ENCODE results near the gene ANKRD11. TPM values are rescaled to one million over a fixed set of nuclear protein-coding genes. Genes with fewer than 3 reads are reported as not detected.
"Not testable (repeated sequence)": the region's sequence is repeated elsewhere in the genome, so short reads cannot be mapped to it uniquely, and the experiment has no call there.

The ANKRD11 gene
- polyA plus RNA-seq, 1 experiment: 48.1 TPM

DNA sequence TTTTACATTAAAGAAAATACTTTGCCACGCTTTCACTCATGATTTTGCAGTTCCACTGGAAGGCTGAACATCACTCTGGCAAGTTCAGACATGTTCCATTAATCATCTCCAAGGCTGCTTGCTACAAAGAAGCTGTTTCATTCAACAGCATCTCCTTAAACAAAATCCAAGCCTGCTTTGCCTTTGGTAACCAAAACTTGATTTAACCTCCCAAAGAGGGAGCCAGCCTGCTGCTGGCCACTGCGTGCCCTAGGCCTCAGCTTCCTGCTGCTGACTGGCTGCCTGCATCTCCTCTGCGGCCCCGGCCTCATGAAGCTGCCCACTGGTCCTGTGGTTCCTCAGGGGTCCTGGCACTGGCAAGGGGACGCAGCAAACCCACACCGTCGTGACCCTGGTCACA, 31.8 kb downstream of the ANKRD11 start:
- H3K27ac ChIP-seq (ENCODE audit: low read depth, low read length): no peak overlapping the region

GRCh38 chr16:89456419-89456959, 33.9 kb downstream of the ANKRD11 start:
- ChIA-PET POLR2A (no interaction called here), CTCF (interaction anchor here (0.7 kb wide), 1 partner anchor 36 kb away, joined by 5 read pairs; no protein-coding TSS in a partner anchor)
- Histone ChIP-seq H3K27me3 (ENCODE audit: control insufficient read depth, insufficient read depth, low read length) (no peaks in the 10 kb centered on the region), H3K9me3 (ENCODE audit: control insufficient read depth, insufficient read depth, low read length) (peaks cover 12% of the 10 kb centered on the region), H3K4me3 (ENCODE audit: low read depth, low read length) (no peak overlapping the region), H3K27ac (ENCODE audit: low read depth, low read length) (no peak overlapping the region)
- TF ChIP-seq, protein P1, sequence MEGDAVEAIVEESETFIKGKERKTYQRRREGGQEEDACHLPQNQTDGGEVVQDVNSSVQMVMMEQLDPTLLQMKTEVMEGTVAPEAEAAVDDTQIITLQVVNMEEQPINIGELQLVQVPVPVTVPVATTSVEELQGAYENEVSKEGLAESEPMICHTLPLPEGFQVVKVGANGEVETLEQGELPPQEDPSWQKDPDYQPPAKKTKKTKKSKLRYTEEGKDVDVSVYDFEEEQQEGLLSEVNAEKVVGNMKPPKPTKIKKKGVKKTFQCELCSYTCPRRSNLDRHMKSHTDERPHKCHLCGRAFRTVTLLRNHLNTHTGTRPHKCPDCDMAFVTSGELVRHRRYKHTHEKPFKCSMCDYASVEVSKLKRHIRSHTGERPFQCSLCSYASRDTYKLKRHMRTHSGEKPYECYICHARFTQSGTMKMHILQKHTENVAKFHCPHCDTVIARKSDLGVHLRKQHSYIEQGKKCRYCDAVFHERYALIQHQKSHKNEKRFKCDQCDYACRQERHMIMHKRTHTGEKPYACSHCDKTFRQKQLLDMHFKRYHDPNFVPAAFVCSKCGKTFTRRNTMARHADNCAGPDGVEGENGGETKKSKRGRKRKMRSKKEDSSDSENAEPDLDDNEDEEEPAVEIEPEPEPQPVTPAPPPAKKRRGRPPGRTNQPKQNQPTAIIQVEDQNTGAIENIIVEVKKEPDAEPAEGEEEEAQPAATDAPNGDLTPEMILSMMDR (IDR thresholded peaks at IDR 0.05; ENCODE audit: low read depth, low read length): no peak
- no peak for DNase-seq (ENCODE audit: low read depth, low spot score)

More for the DNA sequence above, 31.8 kb downstream of the ANKRD11 start:
- Histone ChIP-seq H3K27me3 (ENCODE audit: control insufficient read depth, insufficient read depth, low read length) (no peaks in the 10 kb centered on the region), H3K4me3 (ENCODE audit: low read depth, low read length) (no peak overlapping the region), H3K9me3 (ENCODE audit: control insufficient read depth, insufficient read depth, low read length) (peaks cover 12% of the 10 kb centered on the region)
- ChIA-PET POLR2A (no interaction called here), CTCF (no interaction called here)
- no peak for DNase-seq (ENCODE audit: low read depth, low spot score)
- TF ChIP-seq, protein P1 (IDR thresholded peaks at IDR 0.05; ENCODE audit: low read depth, low read length): no peak

- TF ChIP-seq, protein P1 (IDR thresholded peaks at IDR 0.05; ENCODE audit: low read depth, low read length): no peak
- Histone ChIP-seq H3K9me3 (ENCODE audit: control insufficient read depth, insufficient read depth, low read length) (peaks cover 12% of the 10 kb centered on the region), H3K4me3 (ENCODE audit: low read depth, low read length) (no peak overlapping the region), H3K27ac (ENCODE audit: low read depth, low read length) (no peak overlapping the region), H3K27me3 (ENCODE audit: control insufficient read depth, insufficient read depth, low read length) (no peaks in the 10 kb centered on the region)
- POLR2A ChIA-PET: no interaction called here
- CTCF ChIA-PET: interaction anchor here (0.7 kb wide), 1 partner anchor 35 kb away, joined by 5 read pairs; no protein-coding TSS in a partner anchor
- no peak for DNase-seq (ENCODE audit: low read depth, low spot score)
Measured at GRCh38 chr16:89455692-89456091, 34.7 kb downstream of the ANKRD11 start.

DNA sequence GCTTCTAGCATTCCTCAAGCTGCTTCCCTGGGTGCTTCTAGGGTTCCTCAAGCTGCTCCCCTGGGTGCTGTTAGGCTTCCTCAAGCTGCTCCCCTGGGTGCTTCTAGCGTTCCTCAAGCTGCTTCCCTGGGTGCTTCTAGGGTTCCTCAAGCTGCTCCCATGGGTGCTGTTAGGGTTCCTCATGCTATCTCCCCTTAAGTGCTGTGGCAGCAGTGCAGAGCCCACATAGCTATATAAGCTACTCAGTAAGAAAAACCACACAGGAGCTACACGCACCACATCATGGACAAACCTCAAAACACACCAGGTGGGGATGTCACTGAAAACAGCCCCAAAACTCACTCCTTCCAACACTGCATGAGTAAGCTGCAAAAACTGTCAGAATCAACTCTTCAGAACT, 35.2 kb downstream of the ANKRD11 start:
- Histone ChIP-seq H3K27ac (ENCODE audit: low read depth, low read length) (peak overlapping the region; percentile 68), H3K9me3 (ENCODE audit: control insufficient read depth, insufficient read depth, low read length) (peaks cover 12% of the 10 kb centered on the region), H3K27me3 (ENCODE audit: control insufficient read depth, insufficient read depth, low read length) (no peaks in the 10 kb centered on the region), H3K4me3 (ENCODE audit: low read depth, low read length) (no peak overlapping the region)
- CTCF ChIA-PET: no interaction called here
- no peak for DNase-seq (ENCODE audit: low read depth, low spot score)
- POLR2A ChIA-PET: interaction anchor here (0.5 kb wide), 1 partner anchor 19 kb away, joined by 5 read pairs; no protein-coding TSS in a partner anchor
- TF ChIP-seq, protein P1 (IDR thresholded peaks at IDR 0.05; ENCODE audit: low read depth, low read length): no peak

DNA sequence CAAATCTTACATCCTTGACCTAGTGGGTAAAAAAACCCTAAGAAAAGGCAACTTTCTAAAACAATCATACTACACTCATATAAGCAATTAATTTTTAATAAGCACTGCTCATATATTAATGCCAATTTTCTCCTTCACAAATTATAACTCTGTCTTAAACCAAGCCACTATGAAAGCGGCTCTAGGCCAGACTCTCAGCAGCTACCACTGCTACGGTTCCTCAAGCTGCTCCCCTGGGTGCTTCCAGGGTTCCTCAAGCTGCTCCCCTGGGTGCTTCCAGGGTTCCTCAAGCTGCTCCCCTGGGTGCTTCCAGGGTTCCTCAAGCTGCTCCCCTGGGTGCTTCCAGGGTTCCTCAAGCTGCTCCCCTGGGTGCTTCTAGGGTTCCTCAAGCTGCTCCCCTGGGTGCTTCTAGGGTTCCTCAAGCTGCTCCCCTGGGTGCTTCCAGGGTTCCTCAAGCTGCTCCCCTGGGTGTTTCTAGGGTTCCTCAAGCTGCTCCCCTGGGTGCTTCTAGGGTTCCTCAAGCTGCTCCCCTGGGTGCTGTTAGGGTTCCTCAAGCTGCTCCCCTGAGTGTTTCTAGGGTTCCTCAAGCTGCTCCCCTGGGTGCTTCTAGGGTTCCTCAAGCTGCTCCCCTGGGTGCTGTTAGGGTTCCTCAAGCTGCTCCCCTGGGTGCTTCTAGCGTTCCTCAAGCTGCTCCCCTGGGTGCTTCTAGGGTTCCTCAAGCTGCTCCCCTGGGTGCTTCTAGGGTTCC, 35.8 kb downstream of the ANKRD11 start:
- H3K4me3 ChIP-seq (ENCODE audit: low read depth, low read length); H3K27me3 ChIP-seq (ENCODE audit: control insufficient read depth, insufficient read depth, low read length); POLR2A ChIA-PET; CTCF ChIA-PET; DNase-seq (ENCODE audit: low read depth, low spot score); H3K27ac ChIP-seq (ENCODE audit: low read depth, low read length): not testable (repeated sequence)
- H3K9me3 ChIP-seq (ENCODE audit: control insufficient read depth, insufficient read depth, low read length): peaks cover 12% of the 10 kb centered on the region
